HG03575 (cell line): ENCODE results near the gene C11orf98.
"Not testable (repeated sequence)": the region's sequence is repeated elsewhere in the genome, so short reads cannot be mapped to it uniquely, and the experiment has no call there.

Source experiments
- ATAC-seq: cut with Tn5 transposase; IDR thresholded peaks from one replicate; pipeline ENCODE4 v1.9.1; 2021; ENCODE audit not compliant: unreplicated experiment, insufficient number of reproducible peaks, low FRiP score; ENCODE audit errors: extremely low read depth

Gene C11orf98

GRCh38 chr11:62664405-62665074, 470 bp downstream of the C11orf98 start:
- no peak for ATAC-seq

GRCh38 chr11:62656796-62657429, 8.1 kb downstream of the C11orf98 start:
- no peak for ATAC-seq

- ATAC-seq: no peak
Observed at GRCh38 chr11:62654297-62654696, 10.7 kb downstream of the C11orf98 start.

GRCh38 chr11:62652161-62653006, 12.6 kb downstream of the C11orf98 start:
- no peak for ATAC-seq

- not testable (repeated sequence) for ATAC-seq
Observed at GRCh38 chr11:62650283-62650682, 14.7 kb downstream of the C11orf98 start.

- no peak for ATAC-seq
Observed at GRCh38 chr11:62649486-62649885, 15.5 kb downstream of the C11orf98 start.

- ATAC-seq: no peak
Observed at GRCh38 chr11:62648967-62649364, 16.0 kb downstream of the C11orf98 start.

- ATAC-seq: no peak
Observed at GRCh38 chr11:62648185-62648966, 16.6 kb downstream of the C11orf98 start.

GRCh38 chr11:62647609-62648005, 17.4 kb downstream of the C11orf98 start:
- no peak for ATAC-seq

GRCh38 chr11:62646825-62647608, 18.0 kb downstream of the C11orf98 start:
- ATAC-seq: no peak

- ATAC-seq: peak; percentile 50
Observed at GRCh38 chr11:62645946-62646824, 18.8 kb downstream of the C11orf98 start, which contains the start of gene GANAB. Gene GANAB, minus strand, starts transcription at chr11:62646613. Its CDS starts 14 bp downstream, at chr11:62646599.

GRCh38 chr11:62645671-62645945, 19.4 kb downstream of the C11orf98 start:
- ATAC-seq: no peak

GRCh38 chr11:62644220-62644619, 20.8 kb downstream of the C11orf98 start:
- ATAC-seq: no peak

- ATAC-seq: no peak
Observed at GRCh38 chr11:62632492-62632891, 32.5 kb downstream of the C11orf98 start.

GRCh38 chr11:62627713-62628112, 37.3 kb downstream of the C11orf98 start:
- ATAC-seq: no peak

- ATAC-seq: no peak
Observed at GRCh38 chr11:62622476-62623089, 42.4 kb downstream of the C11orf98 start.
